OCI-LY3 (cell line): ENCODE measurements around the gene ANP32E.

Source experiments
- CTCF ChIP-seq: fragments of 200-600, 300-600 bp; sonication (generic); IDR thresholded peaks from 2 replicates; pipeline ENCODE4 v1.5.1; 2014; ENCODE audit warnings: antibody characterized with exemption, low read length, low read depth
- EZH2phosphoT487 ChIP-seq: fragments of 200-600 bp; shearing (Covaris generic); IDR thresholded peaks from 2 replicates; pipeline ENCODE4 v1.6.1; 2018; ENCODE audit warnings: antibody characterized with exemption, mixed run types, low read depth

- TF ChIP-seq CTCF (no peak), EZH2phosphoT487 (no peak)
Measured at GRCh38 chr1:150263549-150263948, 27.6 kb upstream of the ANP32E start.
